ENCODE results near the gene TTC22.

Gene TTC22

DNA sequence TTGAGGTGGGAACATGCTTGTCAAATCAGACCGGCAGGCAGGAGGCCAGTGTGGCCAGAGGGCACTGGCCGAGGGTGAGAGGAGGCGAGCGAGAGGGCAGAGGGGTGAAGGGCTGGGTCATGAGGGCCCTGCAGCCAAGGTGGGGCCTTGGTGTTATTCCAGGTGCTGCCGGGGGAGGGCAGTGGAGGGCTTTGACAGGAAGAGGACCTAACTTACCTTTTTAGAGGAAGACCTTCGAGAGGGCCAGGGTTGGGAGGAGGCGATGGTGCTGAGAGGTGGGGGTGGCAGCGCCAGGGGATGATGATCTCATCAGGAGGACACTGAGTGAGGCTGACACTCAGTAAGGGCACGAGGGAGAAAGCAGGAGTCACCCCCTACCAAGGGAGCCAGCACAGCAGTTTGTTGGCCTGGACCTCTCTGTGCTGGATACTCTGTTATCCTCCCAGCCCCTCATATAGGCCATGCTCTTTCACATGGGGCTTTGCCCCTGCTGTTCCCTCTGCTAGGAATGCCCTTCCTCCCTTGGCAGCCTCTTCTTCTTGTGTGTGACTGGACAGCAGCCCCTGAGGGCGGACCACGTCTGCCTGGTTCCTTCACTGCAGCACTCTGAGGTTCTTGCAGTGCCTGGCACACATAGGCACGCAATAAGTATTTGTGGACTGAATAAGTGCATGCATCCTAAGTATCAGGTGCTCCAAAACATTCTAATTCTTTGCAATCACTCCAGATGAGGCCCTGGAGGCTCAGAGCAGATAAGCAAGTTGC is 7.5 kb upstream of the TTC22 start:
- DNase-seq (ENCODE audit: low read depth in 2 of 2), result no peak

DNA sequence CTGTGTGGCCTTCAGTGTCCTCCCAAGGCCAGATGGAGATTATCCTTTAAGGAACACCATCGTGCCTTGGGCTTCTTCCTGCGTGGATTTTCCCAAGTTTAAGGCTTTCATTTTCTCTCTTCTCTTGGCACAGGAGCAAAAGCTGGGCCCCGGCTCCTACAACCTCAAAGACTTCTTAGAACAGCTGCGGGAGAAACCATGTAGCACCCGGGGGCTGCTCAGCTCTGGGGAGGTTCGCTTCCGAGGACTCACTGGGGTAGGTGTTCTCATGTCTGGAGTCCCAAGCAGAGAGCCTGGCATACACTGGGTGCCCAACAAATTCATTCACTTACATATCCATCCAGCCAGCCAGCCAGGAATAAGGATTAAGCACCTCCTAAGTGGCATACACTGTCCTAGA is 6.6 kb upstream of the TTC22 start:
- DNase-seq (ENCODE audit: low read depth in 2 of 2), result no peak

DNA sequence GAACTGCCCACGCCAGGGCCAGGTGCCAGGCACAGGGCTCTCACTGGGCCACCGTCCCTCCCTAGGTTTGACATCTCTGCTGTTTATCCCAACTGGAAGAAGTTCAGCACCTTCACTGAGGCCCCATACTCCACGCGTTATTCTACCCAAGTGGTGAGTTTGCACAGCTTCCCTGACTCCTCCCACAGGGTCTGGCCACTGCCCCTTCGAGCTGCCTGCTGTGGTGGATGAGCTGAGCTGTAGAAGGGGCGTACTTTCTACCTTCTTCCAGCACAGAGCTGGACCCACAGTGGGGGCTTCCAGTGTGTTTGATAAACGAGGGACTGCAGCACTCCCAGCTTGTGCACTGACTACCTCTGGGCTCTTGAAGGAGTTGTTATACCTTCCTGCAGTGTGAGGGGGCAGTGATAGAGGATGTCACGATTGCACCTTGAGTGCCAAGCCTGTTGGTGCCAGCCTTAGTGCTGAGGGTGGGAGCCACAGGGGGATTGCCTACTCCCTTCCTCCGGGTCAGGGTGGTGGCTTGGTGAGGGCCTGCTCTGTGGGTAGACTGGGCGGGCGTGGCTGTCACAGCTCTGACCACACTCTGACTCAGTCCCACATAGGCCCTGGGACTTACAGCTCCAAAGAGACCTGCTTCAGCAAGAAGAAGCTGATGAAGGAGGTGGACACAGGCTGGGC is 5.9 kb upstream of the TTC22 start:
- DNase-seq (ENCODE audit: low read depth in 2 of 2), result peak in 1 of 2 donors; percentile 34

DNA sequence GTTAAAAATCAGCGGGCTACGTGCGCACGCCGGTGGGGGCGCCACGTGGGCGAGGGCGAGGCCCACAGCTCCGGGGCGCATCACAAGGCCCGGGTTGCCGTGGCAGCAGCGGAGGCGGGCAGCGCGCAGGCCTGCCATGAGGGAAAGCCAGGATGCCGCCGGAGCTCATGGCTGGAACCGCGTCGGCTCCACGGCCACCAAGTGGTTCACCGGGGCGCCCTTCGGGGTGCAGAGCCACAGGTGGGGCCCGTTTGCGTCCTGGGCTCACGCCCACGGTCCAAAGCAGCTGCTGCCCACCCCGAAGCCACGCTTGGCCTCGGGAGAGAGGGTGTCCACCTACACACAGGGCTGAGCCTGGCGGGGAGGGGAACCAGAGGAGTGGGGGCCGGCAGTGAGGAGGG is 4.9 kb upstream of the TTC22 start:
- no peak for DNase-seq (ENCODE audit: low read depth in 2 of 2)

DNA sequence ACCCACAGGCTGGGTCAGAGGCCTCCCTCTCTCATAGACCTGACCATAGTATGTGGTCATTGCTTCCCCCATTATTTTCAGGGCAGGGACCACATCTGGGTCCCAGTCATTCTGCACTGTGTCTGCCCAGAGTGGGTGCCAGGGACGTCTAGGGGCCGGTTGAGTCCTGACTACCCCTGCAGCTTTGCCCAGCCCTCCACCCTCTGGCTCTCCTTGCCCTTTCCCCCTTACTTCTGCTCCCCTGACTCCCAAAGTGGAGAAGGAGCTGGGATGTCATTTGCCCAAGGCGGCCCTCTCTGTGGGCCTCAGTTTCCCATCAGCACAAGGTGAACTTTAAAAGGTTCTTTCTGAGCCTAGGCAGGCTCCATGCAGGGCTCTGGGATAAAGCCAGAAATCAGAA is 4.3 kb upstream of the TTC22 start:
- no peak for DNase-seq (ENCODE audit: low read depth in 2 of 2)

DNA sequence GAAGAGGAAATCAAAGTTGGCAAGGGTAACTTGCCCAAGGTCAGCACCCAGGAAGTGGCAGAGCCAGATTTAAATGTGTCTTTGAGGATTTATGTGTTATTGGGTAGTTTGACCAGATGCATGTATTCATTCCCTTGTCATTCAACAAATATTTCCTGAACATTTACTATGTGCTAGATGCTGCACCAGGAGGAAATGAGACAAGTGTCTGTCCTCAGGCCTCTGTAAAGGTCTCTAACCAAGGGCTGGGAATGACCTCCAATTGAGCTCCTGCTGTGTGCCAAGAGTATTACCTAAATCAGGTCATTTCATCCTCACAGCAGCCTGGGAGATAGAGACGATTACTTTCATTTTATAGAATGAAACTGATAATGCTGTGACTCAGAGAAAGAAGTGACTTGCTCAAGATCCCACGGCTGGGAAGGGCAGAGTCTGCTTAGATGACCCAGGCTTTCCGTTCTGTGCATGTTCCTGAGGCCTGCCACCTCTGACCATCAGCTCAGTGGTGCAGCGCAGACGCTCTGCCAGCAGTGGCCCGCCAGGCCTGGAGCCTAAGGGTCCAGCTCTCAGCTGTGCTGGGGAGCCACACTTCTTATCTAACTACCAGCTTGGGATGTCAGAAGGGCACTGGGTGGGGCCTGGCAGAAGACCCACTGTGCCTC is 3.5 kb upstream of the TTC22 start:
- DNase-seq (ENCODE audit: low read depth in 2 of 2), result peak; percentile 29 to 36

DNA sequence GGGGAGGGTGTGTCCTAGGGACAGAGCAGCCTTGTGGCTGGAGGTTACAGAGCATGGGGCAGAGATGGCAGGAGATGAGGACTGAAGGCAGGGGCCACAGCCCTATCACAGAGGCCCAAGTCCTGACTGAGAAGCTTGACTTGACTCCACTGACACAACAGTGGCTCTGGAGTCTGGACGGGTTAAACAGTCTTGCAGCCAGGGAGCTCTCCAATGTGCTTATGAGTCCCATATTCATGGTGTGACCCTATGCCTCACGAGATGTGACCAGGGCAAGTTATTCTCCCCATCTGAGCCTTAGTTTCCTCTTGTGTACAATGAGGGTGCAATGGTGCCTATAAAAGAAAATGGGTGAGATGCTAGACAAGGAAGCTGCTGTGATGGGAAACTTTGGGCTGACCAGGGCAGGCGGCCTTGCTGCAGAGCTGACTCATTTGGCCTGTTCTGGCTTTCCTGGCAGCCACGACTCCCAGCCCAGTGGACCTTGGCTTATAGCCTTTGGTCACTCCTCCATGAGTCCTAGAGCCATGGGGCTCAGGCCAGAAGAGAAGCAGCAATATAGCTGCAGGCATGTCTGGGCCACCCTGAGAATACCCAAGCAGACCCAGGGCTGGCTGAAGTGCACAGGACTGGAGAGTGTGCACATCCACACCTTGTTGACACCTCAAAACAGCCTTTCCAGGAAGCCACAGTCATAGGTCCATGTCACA is 2.8 kb upstream of the TTC22 start:
- no peak for DNase-seq (ENCODE audit: low read depth in 2 of 2)

DNA sequence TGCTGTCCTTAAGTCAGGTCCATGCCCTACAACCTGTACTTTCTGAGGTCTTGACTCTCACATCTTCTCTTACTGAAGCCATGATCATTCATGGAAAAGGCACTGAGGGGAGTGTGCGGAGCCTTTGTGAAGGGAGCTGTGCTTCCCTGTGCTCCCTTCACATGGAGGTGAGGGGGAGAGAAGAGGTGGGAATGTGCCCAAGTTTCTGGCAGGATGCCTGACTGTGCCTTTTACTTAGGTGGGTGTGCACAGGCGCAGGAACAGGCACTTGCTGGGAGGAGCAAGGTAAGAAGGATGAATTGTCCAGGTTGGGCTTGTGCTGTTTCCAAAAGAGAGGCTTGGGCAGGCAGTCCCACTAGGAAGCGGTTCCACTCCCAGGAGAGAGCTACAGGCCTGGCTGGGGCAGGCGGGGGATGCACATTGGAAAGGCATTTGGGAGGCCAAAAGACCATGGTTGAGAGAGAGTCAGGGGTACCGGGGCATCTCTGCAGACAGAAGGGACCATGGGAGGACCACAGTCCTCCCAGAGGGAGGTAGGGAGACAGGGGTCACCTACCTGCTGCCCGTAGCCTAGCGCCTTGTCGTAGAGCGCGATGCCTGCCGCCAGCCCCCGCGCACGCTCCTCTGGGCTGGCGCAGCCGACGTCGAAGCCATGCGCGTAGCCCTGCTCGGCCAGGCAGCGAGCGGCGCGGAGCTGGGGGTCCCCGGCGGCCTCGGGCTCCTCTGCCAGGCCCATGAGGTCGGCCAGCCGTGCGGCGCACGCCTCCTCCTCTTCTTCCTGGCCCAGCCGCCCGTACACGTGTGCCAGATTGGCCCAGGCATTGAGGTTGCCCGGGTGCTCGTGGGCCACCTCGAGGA is 853 bp downstream of the TTC22 start:
- DNase-seq (ENCODE audit: low read depth in 2 of 2), result no peak

DNA sequence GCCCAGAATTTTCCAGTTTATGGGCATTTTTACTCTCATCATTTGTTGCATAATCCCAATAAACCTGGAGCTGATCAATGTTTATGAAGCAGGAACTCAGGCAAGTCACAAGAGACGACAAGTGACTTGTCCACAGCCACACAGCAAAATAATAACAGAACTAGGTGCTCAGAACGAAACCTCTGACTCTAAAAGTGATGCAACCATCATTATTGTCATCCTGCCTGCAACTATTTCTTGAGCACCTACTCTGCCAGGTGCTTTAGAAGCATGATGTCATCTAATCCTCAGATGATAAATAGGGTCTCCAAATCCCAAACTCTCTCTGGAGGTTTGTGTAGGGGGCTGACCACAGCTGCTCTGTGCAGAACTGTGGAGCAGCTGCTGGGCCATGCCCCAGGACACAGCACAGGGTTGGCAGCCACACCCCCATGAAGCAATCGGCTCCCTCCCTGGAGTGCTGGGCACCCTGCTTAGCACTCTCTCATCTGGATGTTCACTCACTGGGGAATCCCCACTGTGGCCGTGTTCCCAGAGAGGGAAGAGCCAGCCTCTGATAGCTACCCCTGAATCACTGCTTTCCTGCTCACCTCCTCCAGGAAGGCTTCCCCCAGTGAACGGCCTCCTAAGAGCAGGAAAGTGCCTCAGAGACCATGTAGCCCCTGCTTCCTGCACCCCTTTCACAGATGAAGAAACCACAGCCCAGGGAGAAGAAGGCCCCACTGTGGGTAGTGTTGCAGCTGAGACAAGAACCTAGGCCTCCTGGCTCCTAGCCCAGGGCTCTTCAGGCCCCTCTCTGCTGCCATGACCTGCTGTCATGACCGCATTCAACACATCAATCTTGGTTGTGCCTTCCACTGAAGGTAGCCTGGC is 2.1 kb downstream of the TTC22 start:
- peak; percentile 23 to 44 for DNase-seq (ENCODE audit: low read depth in 2 of 2)

DNA sequence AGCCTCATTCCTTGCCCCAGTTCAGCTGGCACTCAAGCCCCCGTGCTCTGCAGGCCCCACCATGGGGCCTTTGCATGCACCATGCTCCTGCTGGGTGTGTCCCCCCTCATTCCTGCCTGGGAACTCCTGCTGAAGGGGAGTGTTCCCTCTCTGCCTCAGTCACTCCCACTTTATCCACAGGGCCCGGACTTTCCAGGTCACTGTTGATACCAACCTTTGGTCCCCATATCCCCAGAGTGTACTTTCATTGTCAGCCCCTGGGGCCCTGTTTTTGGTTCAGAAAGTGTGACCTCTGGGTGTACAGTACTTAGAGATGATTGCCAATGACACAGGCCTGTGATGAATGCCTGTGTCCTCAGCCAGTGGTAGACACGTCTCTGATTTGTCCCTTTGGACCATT is 2.9 kb downstream of the TTC22 start:
- no peak for DNase-seq (ENCODE audit: low read depth in 2 of 2)

DNA sequence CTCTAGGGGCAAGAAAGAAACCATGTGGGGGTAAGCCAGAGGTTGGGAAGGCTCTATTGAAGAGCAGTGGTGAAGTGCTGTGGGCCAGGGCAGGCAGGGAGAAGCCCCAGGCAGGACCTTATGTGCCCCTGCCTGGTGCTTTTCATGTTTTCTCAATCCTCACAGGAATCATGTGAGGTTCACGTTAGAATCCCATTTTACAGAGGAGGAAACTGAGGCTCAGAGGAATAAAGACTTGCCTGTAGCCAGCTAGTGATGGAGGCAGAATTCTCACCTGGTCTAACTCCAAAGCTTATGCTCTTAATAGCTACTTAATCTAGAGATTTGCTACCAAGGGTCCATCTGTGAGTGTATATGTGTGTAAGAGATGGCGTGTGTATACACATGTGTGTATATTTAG is 4.2 kb downstream of the TTC22 start:
- no peak for DNase-seq (ENCODE audit: low read depth in 2 of 2)

DNA sequence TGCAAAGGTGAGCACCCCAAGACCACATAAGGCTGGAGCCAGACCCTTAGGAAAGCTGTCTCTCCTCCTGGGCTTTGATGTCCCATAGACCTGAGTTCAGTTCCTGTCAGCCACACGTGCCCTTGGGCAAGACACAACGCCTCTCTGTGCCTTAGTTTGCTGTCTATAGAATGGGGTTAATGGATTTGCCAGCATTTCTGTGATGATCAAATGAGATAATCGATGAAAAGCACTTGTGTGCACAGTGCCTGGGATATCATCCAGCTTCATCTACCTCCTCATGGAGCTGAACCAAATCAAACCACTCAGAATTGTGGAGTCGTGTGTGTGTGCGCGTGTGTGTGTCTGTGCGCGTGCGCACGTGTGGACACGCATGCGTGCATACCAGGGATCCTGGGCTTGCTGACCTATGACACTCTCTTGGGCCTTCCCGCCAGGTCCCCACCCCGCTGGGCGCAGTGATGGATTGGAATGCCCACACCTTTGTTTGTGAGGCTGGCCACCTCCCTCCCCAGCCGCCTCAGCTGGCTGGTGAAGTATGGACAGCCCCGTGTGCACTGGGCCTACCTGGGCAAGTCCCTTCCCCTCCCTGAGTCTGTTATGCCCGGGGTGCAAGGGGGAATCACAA is 5.2 kb downstream of the TTC22 start:
- DNase-seq (ENCODE audit: low read depth in 2 of 2), result no peak

DNA sequence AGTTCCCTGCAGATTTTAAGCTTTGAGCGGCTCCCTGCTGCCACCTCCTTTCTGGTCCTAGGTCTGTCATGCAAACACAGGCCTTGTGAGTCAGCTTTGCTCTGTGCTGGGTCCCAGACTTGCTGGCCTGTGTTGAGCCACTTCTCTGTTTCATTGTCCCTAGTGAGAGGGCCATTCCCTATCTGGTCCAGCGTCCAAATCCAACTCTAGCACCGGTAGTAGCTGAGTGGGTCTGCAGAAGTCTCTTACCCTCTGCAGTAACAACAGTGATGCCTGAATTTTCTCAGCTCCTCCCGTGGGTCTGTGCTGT is 5.8 kb downstream of the TTC22 start:
- DNase-seq (ENCODE audit: low read depth in 2 of 2), result no peak

DNA sequence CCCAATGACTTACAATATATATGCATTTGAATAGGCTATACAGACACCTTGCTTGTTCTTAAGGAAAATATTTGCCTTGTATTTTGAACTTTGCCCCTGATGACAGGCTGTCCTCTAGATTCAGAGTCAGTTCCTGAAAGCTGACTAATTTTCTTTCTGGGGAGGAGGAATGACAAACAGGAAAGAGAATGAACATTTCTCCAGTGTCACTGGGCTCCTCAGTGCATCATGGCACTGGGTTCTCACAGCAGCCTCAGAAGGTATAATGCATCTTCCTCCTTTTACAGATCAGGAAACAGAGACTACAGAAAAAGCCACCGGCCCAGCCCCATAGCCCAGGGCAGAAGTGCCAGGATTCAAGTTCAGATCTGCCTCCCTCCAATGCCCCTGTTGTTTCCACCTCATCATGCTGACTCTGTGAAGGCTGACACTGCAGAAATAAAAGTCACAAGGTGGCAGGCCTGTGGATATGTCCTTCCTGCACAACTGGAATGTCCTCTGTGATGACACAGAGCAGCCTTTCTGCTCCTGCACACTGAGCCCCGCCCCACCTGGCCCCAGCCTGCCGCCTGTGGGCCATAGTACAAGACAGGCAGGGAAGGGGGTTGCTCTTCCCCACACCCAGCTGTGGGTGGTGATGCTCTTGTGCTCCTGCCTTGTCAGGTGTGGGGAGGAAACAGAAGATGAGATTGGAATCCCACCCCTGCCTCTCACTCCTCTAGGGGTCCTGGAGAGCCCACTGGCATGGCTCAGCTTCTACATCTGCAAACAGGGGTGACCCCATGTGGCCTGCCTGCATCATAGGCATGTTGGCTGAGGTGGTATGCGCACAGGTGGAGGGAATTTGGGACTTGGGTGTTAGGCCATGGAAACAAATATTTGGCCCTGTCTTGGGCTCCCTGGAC is 6.4 kb downstream of the TTC22 start:
- DNase-seq (ENCODE audit: low read depth in 2 of 2), result no peak

DNA sequence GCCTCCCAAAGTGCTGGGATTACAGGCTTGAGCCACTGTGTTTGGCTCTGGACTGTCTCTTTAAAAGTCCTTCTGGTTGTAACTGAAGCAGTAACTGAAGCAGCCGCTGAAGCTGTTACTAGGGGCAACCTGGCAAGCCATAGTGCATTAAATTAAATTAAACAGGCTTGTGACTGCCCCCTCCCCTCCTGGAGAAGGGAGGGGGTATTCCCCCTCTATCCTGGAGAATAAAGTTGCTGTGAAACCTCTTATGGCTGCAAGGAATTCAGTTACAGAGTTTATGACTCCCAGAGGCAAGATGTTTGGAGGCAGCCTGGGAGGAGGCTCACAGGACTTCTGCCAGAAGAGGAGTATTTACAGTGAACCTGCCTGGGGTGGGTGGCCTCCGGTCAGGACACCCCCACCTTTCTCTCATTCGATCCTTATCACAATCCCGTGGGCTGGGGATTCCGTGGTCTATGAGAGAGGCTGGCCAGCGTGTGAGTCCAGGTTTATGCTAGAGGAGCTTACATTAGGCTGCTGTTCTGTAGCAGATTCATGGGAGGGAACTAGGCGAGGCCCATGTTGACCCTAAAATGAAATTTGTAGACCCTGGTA is 8.3 kb downstream of the TTC22 start:
- DNase-seq (ENCODE audit: low read depth in 2 of 2), result no peak

DNA sequence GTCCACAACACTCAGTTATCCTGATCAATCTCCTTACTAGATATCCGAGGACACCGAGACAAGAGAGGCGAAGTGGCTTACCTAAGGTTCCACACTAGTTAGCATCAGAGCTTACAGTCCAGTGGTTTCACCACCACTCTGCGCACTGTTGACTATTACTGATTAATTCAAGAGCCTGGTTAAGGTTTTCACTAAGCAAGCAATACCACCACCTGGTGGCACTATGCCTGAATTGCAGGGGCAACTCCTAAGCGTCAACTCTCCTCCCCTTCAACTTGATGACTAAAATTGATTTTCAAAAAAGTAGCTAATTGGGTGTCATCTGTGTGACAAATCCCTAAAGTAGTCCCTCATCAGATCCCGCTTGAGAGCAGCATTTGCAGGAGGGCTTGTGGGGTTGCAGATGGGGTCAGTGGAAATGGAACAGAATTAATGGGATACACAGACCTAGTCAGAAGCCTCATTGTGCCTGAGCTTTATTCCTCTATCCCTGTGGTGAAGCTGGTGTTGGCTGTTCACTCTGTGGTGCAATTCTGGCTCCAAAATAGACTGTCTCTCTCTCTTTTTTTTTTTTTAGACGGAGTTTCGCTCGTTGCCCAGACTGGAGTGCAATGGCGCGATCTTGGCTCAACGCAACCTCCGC is 9.1 kb downstream of the TTC22 start:
- peak; percentile 22 to 40 for DNase-seq (ENCODE audit: low read depth in 2 of 2)

DNA sequence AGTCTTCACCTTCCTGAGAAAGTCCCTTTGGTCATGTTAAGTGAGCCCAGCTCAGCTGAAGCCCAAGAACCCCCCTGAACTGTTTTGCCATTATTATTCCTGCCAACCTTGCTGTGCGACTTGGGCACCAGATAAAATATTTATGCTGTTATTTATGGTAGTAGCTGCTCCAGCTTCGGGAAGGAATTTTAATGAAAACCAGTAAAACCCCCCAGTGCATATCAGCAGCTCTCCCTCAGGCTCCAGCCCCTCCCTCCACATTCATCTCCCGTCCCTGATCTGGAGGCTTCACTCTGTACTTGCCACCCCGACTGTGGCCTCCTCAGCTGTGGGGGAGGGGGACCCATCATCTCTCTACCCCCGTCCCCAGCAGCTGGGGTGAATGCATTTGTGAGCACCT is 12.7 kb downstream of the TTC22 start:
- no peak for DNase-seq (ENCODE audit: low read depth in 2 of 2)

DNA sequence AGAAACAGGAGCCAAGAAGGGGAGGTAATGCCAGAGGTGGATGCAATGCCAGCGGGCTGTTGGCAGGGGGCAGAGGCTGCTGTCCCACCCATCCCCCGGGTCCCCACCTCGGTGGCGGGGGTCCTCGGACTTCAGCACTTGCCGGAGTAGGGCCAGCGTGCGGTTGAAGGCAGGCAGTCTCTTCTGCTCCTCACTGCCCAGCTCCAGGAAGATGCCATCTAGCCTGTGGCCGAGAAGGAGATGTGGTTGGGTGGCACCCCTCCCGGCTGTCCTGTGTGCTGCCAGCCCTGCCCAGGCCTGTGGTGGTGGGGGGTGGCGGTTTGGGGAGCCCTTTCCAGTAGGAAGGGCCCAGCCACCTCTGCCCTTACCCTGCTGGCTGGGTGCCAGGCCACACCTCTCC is 13.5 kb downstream of the TTC22 start:
- no peak for DNase-seq (ENCODE audit: low read depth in 2 of 2)

Measured in stimulated activated CD8-positive, alpha-beta memory T cell treated with anti-CD3 and anti-CD28 coated beads, Interleukin-15, amount 100 ng/mL, for 48 hours (primary cell).